T-helper 1 cell (primary cell): ENCODE measurements around the gene CLEC4G.

Experiments used
- DNase-seq, 5 donors: peaks; one replicate each; pipeline ENCODE4 v3.0.0-alpha.2; 2012 to 2020

CLEC4G gene

DNA sequence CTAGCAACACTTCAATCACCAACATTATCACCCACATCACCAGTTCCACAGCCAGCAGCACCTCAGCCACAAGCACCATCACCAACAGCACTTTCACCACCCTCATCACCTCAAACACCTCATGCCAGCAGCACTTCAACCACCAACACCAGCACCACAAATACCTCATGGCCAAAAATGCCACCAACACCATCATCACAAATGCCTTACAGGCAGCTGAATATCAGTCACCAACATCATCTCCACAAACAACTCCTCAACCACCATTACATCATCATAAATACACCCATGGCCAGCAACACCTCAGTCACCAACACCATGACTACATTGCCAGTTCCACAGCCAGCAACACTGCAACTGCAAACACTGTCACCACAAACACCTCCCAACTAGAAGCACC, 40.4 kb downstream of the CLEC4G start:
- DNase-seq = peak in 1 of 5 donors; percentile 34

GRCh38 chr19:7690779-7691258, 41.1 kb downstream of the CLEC4G start:
- DNase-seq = no peak

DNA sequence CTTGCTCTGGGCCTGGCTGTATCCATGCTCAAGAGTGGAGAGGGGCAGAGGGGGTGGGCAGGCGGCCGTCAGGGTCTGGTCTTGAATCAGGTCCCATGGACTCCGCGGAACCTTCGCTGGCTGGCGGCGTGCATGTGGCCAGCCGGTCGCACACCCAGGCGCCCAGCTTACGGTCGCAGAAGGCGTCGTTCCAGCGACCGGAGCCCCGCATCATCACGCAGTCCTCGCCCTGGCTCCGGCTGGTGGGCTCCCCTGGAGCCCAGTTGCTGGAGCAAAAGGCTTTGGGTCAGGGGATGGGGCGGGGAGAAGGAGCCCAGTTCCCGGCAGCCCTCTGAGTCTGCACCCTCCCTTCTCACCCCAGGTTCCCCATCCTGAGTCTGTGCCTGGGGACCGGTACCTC, 42.7 kb downstream of the CLEC4G start:
- DNase-seq = no peak

DNA sequence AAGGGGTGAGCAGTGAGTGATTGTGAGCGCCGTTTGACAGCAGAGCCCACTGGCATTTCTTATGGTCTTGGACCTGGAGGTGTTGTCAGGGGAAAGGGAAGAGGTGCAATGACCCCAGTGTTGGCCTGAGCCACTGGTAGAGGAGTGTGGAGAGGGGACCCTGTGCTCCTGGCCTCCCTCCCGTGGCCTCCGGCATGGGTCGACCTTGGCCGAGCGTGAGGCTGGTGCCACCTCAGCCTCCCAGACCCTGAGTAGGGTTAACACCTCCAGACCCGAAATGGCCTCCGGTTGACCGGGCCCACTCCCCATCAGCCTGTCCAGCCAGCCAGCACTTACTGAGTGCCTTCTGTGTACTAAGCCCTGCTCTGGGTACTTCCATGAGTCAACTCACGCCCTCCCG, 44.7 kb downstream of the CLEC4G start:
- DNase-seq = no peak

- no peak for DNase-seq
Observed at GRCh38 chr19:7685546-7686445, 46.1 kb downstream of the CLEC4G start.

- DNase-seq = no peak
Observed at GRCh38 chr19:7682175-7682855, 49.6 kb downstream of the CLEC4G start.

- peak; percentile 60 to 86 (median 79) for DNase-seq
Observed at GRCh38 chr19:7681340-7682174, 50.4 kb downstream of the CLEC4G start.

GRCh38 chr19:7680606-7681339, 51.1 kb downstream of the CLEC4G start, which contains the start of gene TRAPPC5:
TRAPPC5 (plus strand) TSS chr19:7680833; CDS start chr19:7682254, 1,421 bp downstream.
- DNase-seq = peak; percentile 74 to 89 (median 78)

DNA sequence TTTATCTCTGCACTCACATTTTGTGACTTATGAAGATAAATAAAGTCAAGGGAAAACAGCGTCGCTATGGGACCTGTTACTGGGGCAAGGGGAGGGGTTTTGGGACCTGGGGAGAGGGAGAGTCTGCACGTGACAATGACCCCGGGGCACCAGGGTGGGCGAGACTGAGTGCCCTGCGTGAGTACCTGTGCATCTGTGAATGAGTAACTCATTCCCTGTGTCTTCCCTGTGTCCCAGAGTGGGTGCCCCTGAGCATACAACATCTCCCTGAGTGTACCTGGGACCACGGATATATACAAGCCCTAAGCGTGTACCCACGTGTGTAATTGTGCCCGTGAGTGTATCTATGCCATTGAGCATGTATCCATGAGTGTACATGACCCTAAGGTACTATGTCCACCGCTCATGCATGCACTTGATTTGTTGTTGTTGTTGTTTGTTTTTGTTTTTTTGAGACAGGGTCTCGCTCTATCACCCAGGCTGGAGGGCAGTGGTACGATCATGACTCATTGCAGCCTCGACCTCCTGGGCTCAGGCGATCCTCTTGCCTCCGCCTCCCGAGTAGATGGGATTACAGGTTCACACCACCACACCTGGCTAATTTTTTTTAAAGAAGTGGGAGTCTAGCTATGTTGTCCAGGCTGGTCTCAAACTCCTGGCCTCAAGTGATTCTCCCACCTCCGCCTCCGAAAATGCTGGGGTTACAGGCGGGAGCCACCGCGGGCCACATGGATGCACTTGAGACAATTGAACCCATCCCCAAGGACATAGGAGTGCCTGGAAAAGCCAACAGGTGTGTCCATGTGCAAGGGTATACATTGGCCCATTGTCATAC, 51.9 kb downstream of the CLEC4G start:
- DNase-seq = no peak

- peak; percentile 36 to 72 (median 63) for DNase-seq
Observed at GRCh38 chr19:7678971-7679751, 52.7 kb downstream of the CLEC4G start.
